Left ventricle myocardium inferior (tissue), 1 donor: ENCODE measurements around the gene CAMK1D. TPM values are rescaled to one million over a fixed set of nuclear protein-coding genes. Genes with fewer than 3 reads are reported as not detected.

Experiments
- DNase-seq: peaks from one replicate; pipeline ENCODE4 v3.0.0-alpha.2; 2020
- H3K27ac ChIP-seq: fragments of 200-600 bp; replicated peaks from 2 replicates; pipeline ENCODE4 v1.8.0; 2021
- H3K27me3 ChIP-seq: fragments of 200-600 bp; 2 replicates; pipeline ENCODE4 v1.8.0; 2021; ENCODE audit warnings: low read depth
- H3K36me3 ChIP-seq: fragments of 200-600 bp; 2 replicates; pipeline ENCODE4 v1.8.0; 2021
- H3K4me1 ChIP-seq: fragments of 200-600 bp; 2 replicates; pipeline ENCODE4 v1.8.0; 2021
- H3K4me3 ChIP-seq: fragments of 200-600 bp; 2 replicates; pipeline ENCODE4 v1.8.0; 2021; ENCODE audit warnings: mild to moderate bottlenecking, moderate library complexity
- H3K9me3 ChIP-seq: fragments of 200-600 bp; replicated peaks from 2 replicates; pipeline ENCODE4 v1.8.0; 2021
- CTCF ChIP-seq: fragments of 200-600 bp; IDR thresholded peaks from 2 replicates; pipeline ENCODE4 v1.8.0; 2021; ENCODE audit warnings: antibody characterized with exemption, mild to moderate bottlenecking, borderline replicate concordance
- intact Hi-C: fragments of 100-400 bp; cut with micrococcal nuclease; formaldehyde crosslinking; loops from one replicate; pipeline ENCODE4 v1.11.0; 2022
- total RNA-seq: library from RNA; stranded (reverse); fragmentation: NEBNext Ultra II Directional; extraction: Animal tissue kit (Norgen Biotek cat#: 25700); gene quantifications from one replicate; pipeline ENCODE4 v1.2.1, GENCODE V29; 2021
- donor health status: DM: no; HTN: yes; CAD: no; lungs with severe emphysema.

CAMK1D gene
- total RNA-seq, 1 donor from 2014 or later: 2.5 TPM

DNA sequence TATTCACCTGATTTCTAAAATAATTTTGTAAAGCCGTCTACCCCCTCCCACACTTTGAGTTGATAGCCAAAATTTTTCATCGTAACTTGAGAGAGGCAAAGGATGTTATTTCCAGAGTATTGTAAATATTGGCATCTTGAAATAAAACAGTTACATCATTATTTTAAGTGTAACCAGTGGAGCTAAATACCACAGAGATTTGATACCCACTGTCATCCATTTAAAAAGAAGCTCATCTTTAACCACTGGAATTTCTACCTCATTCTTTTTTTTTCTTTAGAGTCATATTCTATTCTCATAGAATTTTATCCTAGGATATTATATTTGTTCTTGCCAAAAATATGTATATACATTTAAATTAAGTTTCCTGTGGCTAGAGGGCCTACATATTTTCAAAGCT, 48.6 kb downstream of the CAMK1D start:
- Histone ChIP-seq H3K36me3 (no peaks in the 10 kb centered on the region), H3K27me3 (no peaks in the 10 kb centered on the region), H3K9me3 (no peaks in the 10 kb centered on the region), H3K4me1 (no peaks in the 10 kb centered on the region), H3K4me3 (no peak overlapping the region), H3K27ac (no peak overlapping the region)
- no peak for DNase-seq
- intact Hi-C loops: no loop called here
- no peak for TF ChIP-seq CTCF

DNA sequence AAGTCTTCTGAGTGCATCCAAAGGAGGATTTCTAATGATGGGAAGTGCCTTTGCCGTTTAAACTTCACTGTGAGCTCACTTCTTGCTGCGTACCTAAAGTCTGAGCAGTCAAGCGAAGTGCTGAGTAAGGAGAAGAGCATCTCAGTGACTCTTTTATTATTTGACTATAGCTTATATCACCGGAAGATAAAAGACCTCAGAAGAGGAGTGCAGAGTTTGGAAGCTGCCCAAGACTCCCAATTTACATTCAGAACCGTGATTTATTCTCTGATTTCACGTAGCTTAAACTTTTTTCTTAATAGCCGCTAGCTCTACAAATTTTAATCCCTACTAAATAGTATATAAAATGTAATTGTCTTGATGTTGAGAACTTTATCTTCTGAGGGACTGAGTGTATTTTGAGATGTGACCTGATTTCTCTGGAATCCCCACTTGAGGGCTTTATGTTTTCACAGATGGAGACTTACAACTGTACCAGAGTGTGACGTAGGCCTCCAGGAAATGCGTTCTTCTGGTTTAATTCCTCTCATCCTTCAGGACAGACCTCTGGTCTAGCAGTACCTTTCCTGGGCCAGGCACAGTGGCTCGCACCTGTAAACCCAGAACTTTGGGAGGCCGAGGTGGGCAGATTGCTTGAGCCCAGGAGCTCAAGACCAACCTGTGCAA, 51.1 kb downstream of the CAMK1D start:
- intact Hi-C loops: no loop called here
- H3K36me3 ChIP-seq: no peaks in the 10 kb centered on the region
- H3K9me3 ChIP-seq: no peaks in the 10 kb centered on the region
- no peak for DNase-seq
- no peaks in the 10 kb centered on the region for H3K27me3 ChIP-seq
- no peak overlapping the region for H3K4me3 ChIP-seq
- TF ChIP-seq CTCF: no peak
- H3K4me1 ChIP-seq: no peaks in the 10 kb centered on the region
- no peak overlapping the region for H3K27ac ChIP-seq

DNA sequence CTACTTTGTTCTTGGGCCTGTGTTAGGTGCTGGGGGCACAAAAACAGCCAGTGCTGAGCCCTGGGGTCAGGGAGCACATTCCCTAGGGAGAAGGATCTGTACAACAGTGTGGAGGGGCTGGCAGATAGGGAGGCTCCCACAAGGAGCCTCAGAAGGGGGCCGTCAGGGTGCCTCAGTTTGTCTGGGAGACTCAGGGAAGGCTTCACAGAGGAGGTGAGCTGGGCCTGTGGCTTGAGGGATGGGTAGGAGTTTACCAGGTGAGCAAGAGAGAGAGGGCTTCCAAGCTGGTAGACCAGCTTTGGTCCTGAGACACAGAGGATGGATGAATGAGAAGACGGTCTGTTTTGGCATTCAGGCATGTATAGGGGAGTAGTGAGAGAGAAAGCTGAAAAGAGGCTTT, 52.1 kb downstream of the CAMK1D start:
- Histone ChIP-seq H3K27me3 (no peaks in the 10 kb centered on the region), H3K4me3 (no peak overlapping the region), H3K36me3 (no peaks in the 10 kb centered on the region), H3K4me1 (no peaks in the 10 kb centered on the region), H3K9me3 (no peaks in the 10 kb centered on the region), H3K27ac (no peak overlapping the region)
- no peak for DNase-seq
- TF ChIP-seq CTCF: no peak
- intact Hi-C loops: no loop called here

DNA sequence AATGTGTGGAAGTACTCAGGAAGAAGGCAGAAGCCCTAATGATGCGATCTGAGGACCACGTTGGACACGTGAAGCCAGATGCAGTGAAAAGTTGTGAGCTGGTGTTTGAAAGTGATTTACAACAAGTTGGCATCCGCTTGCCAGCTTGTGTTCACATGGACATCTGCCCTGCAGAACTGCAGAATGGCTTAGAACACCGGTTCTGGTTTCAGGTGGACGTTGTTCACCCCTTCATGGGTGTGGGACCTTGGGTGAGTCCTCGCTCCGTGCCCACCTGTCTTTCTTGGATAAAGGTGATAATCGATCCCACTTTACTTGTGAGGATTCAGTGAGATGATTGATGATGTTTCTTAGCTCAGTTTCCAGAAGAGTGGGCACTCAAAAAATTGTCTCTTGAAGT, 53.8 kb downstream of the CAMK1D start:
- no peak for TF ChIP-seq CTCF
- Histone ChIP-seq H3K27me3 (no peaks in the 10 kb centered on the region), H3K4me1 (no peaks in the 10 kb centered on the region), H3K4me3 (no peak overlapping the region), H3K36me3 (no peaks in the 10 kb centered on the region), H3K9me3 (no peaks in the 10 kb centered on the region), H3K27ac (no peak overlapping the region)
- intact Hi-C loops: no loop called here
- no peak for DNase-seq

DNA sequence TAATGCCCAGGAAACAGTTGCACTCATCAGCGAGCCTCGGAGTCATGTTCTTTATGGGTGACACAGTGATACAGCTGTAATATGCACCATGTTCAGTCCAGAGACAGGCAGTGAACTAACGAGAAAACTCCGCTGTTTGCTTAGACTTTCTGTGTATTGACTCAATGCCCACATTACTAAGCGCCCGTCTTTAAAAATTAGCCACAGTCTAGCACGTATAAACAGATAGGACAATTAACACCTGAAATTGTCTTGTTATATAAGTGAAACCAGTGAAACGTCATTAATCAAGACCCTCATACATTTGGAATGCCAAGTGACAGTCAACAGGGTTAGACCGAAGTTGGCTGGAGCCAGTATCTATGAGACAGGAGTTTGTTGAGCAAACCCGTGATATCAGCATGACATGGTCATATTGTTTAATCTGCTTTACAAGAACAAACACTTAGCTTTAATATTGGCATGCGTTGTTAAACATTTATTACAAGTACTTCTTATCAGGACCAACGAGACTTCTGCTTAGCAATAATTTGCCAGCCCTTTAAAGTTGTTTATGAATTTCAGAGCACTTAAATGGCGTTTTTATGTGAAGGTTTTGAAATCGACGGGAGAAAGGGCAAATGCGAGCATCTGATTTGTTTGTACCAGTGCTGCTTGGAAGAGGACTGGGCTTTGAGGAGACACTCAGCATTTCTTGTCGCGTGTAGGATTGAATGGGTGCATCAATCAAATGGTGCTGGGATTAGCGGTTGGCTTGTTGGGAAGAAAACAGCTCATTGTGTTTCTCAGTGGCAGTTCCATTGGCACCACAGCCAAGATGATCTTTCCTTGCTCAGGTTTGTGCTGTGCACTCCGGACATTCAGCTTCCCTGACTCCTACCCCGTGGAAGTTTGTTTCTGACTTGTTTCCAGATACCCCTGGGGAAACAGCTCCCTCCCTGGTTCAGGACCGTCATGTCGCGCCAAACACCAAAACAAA, 56.3 kb downstream of the CAMK1D start:
- no peak for TF ChIP-seq CTCF
- H3K4me3 ChIP-seq: peak overlapping the region; percentile 21
- peak overlapping the region; percentile 26 for H3K27ac ChIP-seq
- DNase-seq: no peak
- H3K36me3 ChIP-seq: no peaks in the 10 kb centered on the region
- intact Hi-C loops: no loop called here
- no peaks in the 10 kb centered on the region for H3K9me3 ChIP-seq
- peaks cover 3% of the 10 kb centered on the region for H3K27me3 ChIP-seq
- H3K4me1 ChIP-seq: no peaks in the 10 kb centered on the region
